Measurements from ENCODE around the gene U2AF2. TPM values are rescaled to one million over a fixed set of nuclear protein-coding genes. Genes with fewer than 3 reads are reported as not detected.
A peak's percentile ranks its signal among the peaks of the same experiment; 100 is the strongest.

The U2AF2 gene
- total and polyA plus RNA-seq, 9 of the 15 experiments (the other 6 are each of a cell fraction or from before 2014, with no cell fraction given), result 3.0 to 331 (median 157) TPM

DNA sequence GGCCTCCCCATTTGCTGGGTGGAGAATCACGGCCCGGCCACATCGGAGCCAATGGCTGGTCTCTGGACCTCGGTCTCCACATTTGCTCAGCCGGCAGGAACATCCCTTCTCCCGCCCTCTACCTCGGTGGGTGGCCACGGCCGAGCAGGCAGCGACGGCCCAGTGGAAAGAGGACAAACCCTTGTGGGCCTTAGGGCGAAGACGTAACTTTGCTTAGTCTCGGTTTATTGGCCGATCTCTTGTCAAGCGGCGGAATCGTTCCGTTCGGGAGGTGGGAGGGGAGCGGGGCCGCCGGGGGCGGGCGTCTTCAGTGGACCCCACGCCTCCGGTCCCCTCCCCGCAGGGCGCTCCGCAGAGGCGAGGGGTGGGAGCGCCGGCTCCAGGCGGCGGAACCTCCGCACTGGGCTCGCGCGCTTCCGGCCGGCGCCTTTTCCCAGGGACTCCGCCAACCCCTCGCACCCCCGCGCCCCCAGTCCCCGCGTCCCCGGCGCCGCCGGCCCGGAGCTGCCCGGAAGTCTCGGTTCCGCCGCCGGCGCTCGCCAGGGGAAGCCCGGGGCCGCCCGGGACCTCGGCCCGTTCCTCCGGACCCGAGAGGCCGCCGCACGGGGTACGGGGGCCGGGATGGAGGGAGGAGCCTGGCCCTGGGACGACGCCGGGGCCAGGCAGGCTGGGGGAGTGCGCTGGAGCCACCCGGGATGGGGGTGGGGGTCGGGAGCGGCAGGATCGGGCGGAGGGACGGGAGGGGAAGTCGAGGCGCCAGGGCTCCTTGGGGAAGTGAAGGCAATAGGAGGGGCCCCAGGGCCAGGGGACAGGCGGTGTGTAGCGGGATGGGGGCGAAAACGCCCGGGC lies 14.0 kb upstream of the U2AF2 start, which contains the start of gene ZNF580 (continued):
- TF ChIP-seq KDM5B (IDR thresholded peaks at IDR 0.05; ENCODE audit: insufficient replicate concordance, low read depth, low read length), result no peak
- TF ChIP-seq, protein P1, sequence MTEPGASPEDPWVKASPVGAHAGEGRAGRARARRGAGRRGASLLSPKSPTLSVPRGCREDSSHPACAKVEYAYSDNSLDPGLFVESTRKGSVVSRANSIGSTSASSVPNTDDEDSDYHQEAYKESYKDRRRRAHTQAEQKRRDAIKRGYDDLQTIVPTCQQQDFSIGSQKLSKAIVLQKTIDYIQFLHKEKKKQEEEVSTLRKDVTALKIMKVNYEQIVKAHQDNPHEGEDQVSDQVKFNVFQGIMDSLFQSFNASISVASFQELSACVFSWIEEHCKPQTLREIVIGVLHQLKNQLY (CRISPR knock-in tag; conservative IDR thresholded peaks at IDR 0.05), result 0 out of 4 replicates have a peak, but pooled peaks of 1 of the 2 experiments have one; percentile 54
- TF ChIP-seq HDGF (IDR thresholded peaks at IDR 0.05), result no peak
- TF ChIP-seq, protein P2, sequence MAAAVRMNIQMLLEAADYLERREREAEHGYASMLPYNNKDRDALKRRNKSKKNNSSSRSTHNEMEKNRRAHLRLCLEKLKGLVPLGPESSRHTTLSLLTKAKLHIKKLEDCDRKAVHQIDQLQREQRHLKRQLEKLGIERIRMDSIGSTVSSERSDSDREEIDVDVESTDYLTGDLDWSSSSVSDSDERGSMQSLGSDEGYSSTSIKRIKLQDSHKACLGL (CRISPR knock-in tag; IDR thresholded peaks at IDR 0.05; ENCODE audit: borderline replicate concordance, poor library complexity, severe bottlenecking), result no peak
- peak in 1 of 2 experiments; percentile 63; a peak in 1 of 4 replicates for TF ChIP-seq TRIM24 (IDR thresholded peaks at IDR 0.05)
- no peak for TF ChIP-seq ZNF146 (CRISPR knock-in tag; IDR thresholded peaks at IDR 0.05; ENCODE audit: unreplicated experiment)
- no peak for TF ChIP-seq NR3C1 (CRISPR knock-in tag; IDR thresholded peaks at IDR 0.05)
- TF ChIP-seq PML (IDR thresholded peaks at IDR 0.05; ENCODE audit: low read length), result 0 out of 2 replicates have a peak, but pooled peaks have one; percentile 20
- no peak for TF ChIP-seq CBFA2T3 (IDR thresholded peaks at IDR 0.05)
- TF ChIP-seq, protein P3, sequence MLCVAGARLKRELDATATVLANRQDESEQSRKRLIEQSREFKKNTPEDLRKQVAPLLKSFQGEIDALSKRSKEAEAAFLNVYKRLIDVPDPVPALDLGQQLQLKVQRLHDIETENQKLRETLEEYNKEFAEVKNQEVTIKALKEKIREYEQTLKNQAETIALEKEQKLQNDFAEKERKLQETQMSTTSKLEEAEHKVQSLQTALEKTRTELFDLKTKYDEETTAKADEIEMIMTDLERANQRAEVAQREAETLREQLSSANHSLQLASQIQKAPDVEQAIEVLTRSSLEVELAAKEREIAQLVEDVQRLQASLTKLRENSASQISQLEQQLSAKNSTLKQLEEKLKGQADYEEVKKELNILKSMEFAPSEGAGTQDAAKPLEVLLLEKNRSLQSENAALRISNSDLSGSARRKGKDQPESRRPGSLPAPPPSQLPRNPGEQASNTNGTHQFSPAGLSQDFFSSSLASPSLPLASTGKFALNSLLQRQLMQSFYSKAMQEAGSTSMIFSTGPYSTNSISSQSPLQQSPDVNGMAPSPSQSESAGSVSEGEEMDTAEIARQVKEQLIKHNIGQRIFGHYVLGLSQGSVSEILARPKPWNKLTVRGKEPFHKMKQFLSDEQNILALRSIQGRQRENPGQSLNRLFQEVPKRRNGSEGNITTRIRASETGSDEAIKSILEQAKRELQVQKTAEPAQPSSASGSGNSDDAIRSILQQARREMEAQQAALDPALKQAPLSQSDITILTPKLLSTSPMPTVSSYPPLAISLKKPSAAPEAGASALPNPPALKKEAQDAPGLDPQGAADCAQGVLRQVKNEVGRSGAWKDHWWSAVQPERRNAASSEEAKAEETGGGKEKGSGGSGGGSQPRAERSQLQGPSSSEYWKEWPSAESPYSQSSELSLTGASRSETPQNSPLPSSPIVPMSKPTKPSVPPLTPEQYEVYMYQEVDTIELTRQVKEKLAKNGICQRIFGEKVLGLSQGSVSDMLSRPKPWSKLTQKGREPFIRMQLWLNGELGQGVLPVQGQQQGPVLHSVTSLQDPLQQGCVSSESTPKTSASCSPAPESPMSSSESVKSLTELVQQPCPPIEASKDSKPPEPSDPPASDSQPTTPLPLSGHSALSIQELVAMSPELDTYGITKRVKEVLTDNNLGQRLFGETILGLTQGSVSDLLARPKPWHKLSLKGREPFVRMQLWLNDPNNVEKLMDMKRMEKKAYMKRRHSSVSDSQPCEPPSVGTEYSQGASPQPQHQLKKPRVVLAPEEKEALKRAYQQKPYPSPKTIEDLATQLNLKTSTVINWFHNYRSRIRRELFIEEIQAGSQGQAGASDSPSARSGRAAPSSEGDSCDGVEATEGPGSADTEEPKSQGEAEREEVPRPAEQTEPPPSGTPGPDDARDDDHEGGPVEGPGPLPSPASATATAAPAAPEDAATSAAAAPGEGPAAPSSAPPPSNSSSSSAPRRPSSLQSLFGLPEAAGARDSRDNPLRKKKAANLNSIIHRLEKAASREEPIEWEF (CRISPR knock-in tag; IDR thresholded peaks at IDR 0.05), result no peak
- TF ChIP-seq FOXK2 (conservative IDR thresholded peaks at IDR 0.05 in 1 of 2, IDR thresholded peaks at IDR 0.05 in 1 of 2; ENCODE audit: low read depth in 2 of 2), result no peak
- peak in 1 of 2 experiments; percentile 79; a peak in 1 of 4 replicates for TF ChIP-seq NONO (IDR thresholded peaks at IDR 0.05; ENCODE audit: low read depth in 2 of 2, low read length in 1 of 2)
- no peak for TF ChIP-seq ZNF444 (CRISPR knock-in tag; IDR thresholded peaks at IDR 0.05)
- TF ChIP-seq, protein P4, sequence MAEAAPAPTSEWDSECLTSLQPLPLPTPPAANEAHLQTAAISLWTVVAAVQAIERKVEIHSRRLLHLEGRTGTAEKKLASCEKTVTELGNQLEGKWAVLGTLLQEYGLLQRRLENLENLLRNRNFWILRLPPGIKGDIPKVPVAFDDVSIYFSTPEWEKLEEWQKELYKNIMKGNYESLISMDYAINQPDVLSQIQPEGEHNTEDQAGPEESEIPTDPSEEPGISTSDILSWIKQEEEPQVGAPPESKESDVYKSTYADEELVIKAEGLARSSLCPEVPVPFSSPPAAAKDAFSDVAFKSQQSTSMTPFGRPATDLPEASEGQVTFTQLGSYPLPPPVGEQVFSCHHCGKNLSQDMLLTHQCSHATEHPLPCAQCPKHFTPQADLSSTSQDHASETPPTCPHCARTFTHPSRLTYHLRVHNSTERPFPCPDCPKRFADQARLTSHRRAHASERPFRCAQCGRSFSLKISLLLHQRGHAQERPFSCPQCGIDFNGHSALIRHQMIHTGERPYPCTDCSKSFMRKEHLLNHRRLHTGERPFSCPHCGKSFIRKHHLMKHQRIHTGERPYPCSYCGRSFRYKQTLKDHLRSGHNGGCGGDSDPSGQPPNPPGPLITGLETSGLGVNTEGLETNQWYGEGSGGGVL (CRISPR knock-in tag; IDR thresholded peaks at IDR 0.05), result no peak
- no peak for TF ChIP-seq CREBBP (IDR thresholded peaks at IDR 0.05; ENCODE audit: low read depth, low read length)
- no peak for TF ChIP-seq ZNF589 (CRISPR knock-in tag; IDR thresholded peaks at IDR 0.05; ENCODE audit: low read depth)
- TF ChIP-seq RBM17 (IDR thresholded peaks at IDR 0.05; ENCODE audit: borderline replicate concordance, low read depth, low read length), result no peak

Measured in K562 (cell line).